NCI-H187 treated with DMSO at 0.1 percent for 48 hours (cell line): ENCODE data around the gene ST3GAL3.

Experiments
- DNase-seq: peaks from one replicate; lab custom pipeline; 2025; lab: John Stamatoyannopoulos, UW

ST3GAL3 gene

DNA sequence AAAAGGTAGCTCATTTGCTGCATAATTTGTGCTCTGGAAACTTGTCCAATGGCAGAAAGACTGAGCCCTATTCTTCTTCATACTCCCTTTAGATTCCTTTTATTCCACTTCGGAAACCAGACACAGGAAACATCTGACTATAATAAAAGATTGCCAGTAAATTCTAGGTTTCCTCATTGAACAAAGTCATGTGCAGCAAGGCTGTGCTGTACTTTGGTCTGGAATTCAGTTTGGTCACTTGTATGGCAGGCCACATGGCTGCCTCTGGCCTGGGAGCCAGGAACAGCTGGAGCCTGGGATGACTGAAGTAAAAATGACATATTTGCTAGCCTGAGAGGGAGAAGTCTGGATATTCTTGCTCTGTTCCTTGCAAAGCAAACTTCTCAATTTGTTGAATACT lies 79.6 kb downstream of the ST3GAL3 start:
- DNase-seq = no peak

DNA sequence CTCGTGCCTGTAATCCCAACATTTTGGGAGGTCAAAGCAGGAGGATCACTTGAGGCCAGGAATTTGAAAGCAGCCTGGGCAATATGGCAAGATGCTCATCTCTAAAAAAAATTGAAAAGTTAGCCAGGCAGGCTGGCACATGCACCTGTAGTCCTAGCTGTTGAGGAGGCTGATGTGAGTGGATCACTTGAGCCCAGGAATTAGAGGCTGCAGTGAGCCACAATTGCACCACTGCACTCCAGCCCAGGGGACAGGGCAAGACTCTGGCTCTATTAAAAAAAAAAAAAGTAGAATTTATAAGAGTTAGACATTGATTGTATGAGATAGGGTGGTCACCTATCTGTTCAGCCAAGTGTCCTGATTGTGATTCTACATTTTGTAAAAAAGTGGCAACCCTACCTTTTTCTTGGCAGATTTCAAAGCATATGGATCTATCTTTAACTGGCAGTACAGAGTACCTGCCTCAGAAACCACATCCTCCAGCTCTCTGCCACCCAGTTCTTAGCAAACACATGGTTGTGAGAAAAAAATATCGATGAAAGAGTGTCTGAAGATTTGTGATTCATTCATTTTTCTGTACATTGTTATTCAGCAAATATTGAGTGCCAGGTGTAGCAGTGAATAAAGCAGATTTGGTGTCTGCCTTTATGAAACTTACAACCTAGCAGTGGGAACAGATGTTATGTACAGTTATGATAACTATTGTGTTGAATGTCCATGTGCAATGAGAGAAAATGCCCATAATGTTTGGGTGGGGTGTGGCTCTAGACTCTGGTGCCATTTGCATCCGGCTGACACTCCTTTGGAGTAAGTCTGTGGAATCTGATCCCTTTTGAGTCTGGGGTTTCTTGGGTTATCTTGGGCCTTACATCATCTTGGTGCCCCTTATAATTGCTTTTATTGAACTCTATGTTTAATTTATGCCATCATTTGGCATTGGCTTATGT lies 82.5 kb downstream of the ST3GAL3 start:
- DNase-seq = no peak

DNA sequence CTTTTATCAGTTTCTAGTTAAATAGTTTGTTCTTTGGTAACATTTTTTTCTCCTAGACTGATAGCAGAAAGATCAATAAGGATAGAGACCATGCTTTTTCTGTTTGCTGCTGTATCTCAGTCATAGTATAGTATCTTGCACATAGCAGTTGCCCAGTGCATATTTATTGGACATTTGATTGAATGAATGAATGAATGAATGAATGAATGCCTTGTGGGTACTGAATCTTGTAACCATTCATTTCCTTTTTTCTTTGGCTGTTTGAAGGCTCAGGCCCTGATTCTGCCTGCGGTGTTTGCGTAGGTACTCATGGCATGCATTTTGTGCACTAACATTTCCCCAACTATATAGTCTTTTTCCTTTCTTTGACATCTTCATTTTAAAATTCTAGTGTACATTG lies 83.9 kb downstream of the ST3GAL3 start:
- DNase-seq = no peak

DNA sequence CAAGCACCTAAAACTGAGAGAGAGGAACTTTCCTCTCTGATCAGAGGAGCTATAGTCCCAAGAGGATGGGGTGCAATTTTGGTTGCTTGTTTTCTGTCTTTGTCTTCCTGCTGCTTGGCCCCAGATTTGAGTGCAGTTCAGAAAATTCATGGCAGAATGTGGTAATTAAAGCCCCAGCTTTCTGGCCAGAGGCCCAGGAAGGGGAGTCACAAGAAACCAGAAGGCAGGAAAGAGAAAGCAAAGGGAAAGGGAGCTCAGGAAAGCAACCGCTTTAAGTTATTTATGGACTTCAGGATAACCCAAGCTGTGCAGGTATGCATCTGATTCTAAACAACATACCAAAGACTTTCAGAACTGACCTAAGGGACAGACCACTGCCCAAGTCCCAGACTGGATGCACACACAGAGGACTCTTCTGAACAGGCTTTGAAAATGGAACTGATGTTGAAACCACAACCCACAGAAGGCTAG lies 88.8 kb downstream of the ST3GAL3 start:
- no peak for DNase-seq

DNA sequence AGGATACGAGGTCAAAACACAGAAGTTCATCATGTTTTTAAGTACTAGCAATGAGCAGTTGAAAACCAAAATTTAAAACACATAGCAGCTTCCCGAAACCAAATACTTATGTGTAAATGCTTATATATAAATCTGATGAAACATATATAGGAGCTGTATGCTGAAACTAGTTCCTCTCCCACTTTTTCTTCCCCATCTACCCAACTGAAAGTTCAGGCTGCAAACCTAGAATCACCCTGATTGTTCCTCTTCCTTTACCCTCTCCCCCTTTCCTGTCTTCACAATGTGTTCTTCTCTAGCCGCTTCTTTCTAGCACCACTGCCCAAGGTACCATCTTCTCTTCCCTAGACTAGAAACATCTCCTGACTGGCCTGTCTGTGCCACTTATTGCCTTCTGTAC lies 90.6 kb downstream of the ST3GAL3 start:
- DNase-seq = no peak

DNA sequence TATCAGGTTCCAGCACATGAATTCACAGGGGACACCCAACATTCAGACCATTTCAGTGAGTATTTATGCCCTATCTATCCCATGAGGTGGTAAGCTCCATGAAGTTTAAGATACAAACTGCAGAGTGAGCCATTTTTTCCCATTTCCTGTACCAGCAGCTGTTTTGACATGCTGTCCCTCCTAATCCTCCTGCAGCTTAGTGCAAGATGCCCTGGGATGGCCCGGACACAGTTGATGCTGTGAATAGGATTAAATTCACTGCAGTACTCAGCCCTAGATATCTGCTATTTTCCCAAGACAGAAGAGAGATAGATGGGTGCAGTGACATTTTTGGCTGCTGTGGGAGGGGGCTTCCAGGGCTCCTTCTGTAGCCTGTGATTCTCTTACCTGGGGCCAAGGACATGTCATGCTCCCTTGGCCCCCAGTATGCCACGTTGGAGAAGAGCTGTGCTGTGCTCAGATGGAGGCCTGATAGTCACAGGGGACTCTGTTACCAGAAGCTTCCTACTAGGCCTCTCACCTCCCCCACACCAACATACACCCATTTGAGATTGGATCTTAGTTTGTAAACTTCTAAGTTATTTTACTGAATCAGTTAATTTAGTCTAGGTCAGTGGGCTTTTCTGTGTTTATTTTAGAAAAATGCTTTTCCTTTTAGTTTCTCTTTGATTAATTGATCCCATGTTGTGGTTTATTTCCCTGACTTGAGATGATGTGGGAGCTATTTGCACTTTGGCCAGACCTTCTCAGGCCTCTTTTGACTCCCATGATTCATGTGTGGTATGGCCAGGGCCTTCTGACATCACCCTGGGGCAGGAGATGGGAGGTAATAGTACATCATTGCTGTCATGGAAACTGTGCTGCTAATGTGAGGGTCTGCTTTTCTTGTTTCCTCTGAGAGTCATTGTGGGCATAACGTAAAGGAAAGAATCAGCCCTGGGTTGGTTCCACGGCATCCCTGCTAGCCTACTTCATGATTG lies 92.6 kb downstream of the ST3GAL3 start:
- DNase-seq = no peak

DNA sequence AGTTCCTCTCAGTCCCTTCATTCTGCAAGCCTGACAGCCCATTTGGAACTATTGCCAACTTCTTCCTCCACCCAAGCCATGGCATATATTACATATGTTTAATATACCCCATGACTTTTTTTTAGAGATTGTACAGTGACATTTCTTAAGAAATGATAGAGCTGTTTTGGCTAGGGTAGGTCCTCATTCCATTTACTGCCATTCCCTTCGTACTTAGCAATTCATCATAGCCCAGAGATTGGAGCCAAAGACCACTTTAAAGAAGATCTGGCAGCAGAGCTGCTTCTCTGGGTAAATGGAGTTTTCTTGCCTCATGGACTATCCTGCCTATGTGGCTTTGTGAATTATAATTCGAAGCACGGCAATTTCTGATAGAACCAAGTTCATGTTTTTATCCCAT lies 93.4 kb downstream of the ST3GAL3 start:
- DNase-seq = no peak

DNA sequence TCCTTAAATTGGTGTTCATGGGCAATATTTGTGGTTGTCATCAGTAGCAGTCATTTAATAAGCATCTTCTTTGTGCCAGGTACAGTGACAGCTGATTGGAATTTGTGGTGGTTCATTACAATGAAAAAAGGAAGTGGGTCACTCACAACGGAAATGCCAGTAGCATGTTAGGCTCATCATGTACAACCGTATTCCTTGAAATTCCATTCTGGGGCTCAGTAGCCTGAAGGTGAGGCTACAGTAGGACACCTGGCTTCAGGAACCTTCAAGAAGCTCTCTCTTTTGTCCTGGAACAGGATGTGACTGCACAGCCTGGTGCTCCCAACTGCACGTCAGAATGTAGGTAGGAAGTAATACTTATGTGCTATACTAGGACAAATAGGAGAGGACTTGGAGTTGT lies 93.9 kb downstream of the ST3GAL3 start:
- no peak for DNase-seq

DNA sequence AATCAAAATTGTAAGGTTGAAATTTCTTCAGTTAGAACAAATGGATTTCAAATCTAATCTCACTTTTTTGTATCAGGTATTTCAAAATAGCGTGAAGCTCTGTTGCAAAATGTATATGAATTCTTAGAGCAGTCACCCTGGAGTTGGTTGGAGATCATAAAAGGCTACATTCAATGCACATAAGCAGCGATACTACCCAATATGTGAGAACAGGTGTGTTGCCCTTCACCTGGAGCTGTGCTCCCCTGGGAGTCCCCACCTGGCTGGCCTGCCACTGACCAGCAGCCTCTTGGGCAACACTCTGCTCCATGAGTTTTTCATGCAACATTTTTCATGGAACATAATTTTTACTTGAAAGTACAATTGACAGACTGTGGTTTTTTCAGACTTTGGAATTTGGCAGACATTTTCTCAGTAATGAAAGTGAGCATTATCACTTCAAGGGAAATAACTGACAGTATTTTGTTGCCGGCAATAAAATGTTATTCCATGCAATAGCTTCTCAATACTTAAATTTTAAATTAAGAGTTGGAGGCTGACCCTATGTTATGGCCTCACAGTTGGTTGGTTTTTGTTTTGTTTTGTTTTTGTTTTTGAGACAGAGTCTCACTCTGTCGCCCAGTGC lies 95.1 kb downstream of the ST3GAL3 start:
- DNase-seq = no peak

DNA sequence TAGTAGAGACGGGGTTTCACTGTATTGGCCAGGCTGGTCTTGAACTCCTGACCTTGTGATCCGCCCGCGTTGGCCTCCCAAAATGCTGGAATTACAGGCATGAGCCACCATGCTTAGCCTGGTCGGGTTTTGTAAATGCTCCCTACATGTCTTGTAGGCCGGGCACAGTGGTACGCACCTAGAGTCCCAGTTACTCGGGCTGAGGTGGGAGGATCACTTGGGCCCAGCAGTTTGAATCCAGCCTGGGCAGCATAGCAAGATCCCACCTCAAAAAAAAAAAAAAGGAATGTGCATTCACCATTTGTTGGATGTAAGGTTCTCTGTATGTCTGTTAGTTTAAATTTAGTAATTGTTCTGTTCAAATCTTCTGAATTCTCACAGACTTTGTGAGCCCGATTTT lies 95.8 kb downstream of the ST3GAL3 start:
- no peak for DNase-seq

DNA sequence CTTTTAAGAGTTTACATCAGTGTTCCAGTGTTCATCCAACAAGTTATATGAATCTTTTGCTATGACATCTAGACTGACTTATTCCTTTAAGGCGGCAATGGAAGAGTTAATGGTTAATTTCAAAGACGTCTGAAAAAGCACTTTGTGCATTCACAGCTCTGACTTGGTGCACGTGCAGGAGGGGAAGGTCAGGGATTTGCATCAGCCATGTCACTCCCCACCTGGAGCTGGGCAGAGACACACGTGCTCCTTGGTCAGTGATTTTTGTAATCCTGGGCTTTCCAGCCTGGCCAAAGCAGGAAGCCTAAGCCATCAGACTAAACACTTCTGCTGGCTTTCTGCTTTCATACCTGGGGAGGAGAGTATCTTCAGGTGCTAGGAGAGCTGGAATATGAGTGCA lies 96.3 kb downstream of the ST3GAL3 start:
- DNase-seq = no peak

DNA sequence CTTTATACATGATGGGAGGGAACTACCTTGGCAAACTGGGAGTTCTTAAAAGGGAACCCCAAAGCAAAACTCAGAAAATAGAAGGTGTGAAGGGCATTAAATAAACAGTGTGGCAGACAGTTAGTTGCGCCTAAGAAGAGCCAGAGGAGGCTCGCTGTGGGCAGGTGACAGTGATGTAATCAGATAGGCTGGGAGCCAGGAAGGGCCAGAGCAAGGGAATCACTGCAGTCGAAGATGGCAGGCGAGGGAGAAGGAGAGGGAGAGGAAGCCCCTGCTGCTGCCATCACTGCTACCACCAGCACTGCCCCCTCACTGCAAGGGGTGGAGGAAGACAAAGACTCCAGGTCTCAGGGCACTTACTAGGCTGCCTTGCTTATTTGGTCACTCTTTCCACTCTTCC lies 97.2 kb downstream of the ST3GAL3 start:
- DNase-seq = no peak

DNA sequence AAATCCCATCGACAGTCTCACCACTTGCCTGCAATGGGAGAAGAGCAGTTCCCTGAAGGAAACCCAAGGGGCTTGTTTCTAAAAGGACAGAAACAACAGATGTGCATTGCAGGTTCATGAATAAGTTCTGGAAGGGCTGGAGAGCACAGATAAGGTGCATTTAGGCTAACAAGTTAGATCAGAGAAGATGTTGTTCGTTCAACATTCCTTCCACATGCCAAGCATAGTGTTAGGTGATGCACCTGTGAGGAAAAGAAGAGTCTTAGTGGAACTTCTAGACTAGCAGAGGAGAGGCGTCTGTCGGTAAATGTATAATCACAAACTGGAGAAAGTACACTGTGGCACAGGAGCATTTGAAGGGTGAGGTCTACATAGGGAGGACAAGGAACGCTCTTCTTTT lies 98.0 kb downstream of the ST3GAL3 start:
- DNase-seq = no peak

DNA sequence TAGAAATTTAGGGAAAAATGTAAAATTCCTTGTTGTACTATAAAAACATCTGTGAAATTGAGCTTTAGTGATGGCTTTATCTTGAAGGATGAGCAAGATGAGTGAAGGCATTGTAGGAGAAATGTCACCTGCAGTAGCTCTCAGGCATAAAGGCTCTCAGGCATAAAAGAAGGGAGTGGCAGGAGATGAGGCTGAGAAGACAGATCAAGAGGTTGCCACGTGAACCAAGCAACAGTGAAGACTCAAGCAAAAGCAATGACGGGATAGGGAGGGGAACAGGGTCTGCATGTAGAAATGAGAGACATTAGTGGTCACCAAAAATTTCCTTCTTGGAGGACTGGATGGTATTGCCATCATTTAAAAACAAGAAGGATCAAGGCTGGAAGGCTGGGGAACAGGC lies 98.8 kb downstream of the ST3GAL3 start:
- no peak for DNase-seq

DNA sequence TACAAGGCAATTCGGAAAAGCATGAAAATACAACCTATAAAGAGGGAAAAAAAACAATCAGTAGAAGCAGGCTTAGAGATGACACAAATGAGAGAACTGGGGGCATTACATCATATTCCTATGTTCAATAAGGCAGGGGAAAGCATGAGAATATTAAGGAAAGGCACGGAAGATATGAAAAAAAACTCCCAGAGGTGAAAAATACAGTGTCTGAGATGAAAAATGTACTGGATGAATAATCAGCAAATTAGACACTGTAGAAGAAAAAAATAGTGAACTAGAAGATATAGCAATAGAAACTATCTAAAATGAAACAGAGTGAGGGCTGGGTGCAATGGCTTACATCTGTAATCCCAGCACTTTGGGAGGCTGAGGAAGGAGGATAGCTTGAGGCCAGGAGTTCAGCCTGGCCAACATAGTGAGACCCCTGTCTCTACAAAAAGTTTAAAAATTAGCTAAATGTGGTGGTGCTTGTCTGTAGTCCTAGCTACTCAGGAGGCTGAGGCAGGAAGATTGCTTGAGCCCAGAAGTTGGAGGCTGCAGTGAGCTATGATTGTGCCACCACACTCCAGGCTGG lies 101.8 kb downstream of the ST3GAL3 start:
- no peak for DNase-seq

DNA sequence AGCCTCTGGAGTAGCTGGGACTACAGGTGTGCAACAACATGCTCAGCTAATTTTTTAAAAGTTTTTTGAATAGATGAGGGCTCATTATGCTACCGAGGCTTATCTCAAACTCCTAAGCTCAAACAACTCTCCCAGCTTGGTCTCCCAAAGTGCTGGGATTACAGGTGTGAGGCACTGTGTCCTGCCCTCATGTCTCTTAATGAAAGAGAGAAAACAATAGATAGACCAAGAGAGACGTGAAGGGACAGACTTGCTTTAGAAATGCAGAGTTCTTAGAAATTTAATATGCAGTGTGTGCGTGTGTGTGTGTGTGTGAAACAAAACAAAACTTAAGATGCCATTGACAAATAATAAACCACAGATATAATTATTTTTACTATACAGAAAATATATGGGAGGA lies 105.2 kb downstream of the ST3GAL3 start:
- no peak for DNase-seq

DNA sequence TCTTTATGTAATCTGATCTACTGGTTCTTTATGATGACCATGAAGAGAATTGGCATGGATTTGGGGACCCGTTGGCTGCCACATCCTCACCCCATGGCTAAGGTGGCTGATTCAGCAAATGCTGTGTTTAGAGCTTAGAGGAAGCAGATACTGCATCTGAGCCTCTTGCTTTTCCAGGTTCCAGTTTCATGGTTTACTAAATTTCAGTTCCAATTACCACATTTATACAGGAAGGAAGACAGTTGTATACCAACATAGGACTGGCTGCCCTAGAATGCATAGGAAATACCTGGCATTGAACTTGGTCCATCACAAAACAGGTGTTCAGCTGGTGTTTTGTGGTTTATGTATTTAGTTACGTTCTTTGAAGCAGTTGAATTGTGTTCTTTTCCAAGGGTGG lies 107.1 kb downstream of the ST3GAL3 start:
- no peak for DNase-seq

DNA sequence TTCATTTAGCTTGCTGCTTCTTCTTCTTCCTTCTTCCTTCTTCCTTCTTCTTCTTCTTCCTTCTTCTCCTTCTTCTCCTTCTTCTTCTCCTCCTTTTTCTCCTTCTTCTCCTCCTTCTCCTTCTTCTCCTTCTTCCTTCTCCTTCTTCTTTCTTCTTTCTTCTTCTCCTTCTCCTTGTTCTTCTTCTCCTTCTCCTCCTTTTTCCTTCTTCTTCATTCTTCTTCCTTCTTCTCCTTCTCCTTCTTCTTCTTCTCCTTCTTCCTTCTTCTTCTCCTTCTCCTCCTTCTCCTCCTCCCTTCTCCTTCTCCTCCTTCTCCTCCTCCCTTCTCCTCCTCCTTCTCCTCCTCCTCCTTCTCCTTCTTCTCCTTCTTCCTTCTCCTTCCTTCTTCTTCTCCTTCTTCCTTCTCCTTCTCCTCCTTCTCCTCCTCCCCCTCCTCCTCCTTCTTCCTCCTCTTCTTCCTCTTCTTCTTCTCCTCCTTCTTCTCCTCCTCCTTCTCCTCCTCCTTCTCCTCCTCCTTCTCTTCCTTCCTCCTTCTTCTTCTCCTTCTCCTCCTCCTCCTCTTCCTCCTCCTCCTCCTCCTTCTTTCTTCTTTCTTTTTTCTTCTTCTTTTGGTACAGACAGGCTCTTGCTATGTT lies 110.1 kb downstream of the ST3GAL3 start:
- no peak for DNase-seq

DNA sequence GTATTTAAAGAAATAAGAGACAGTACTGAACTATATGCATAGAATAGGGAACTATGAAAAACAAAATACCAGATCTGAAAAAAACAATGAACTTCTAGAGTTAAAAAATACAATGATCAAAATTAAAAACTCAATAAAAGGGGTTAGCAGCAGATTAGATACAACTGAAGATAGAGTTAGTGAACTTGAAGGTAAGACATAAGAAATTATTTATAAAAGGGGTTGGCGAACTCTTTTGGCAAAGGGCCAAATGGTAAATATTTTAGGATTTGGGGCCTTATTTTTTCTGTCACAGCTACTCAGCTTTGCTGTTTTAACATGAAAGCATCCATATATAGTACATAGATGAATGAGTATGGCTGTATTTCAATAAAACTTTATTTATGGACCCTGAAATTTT lies 111.4 kb downstream of the ST3GAL3 start:
- no peak for DNase-seq

DNA sequence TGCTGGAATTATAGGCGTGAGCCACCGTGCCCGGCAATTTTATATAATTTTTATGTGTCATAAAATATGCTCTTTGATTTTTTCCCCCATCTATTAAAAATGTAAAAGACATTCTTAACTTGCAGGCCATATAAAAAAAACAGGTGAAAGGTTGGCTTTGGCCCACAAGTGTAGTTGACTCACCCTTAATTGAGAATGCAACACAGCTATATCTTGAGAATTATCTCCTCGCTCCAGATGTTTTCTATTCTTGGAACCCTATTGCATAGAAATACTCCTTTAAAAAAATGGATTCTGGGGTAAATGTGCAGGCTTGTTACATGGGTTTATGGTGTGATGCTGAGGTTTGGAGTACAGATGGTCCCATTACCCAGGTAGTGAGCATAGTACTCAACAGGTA lies 112.0 kb downstream of the ST3GAL3 start:
- DNase-seq = no peak

DNA sequence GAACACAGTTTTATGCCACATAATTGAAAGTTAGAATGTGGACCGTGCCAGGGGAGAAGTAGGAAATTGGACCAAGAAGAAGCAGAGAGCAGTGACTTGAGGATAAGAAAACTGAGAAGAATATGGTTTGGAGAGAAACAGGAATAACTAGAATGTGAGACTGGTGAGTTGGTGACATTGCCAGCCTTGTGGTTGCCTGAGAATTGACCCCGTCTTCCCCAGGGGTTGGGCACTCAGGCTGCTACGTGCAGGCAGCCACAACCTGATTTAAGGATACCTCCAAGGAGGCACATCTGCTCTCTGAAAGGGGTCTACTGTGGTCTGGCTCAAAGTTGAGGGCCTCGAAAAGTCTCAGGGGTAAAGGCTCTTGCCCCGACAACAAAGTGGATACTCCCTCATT lies 114.1 kb downstream of the ST3GAL3 start:
- DNase-seq = no peak
